ENCODE measurements around the gene FOXP1. TPM values are rescaled to one million over a fixed set of nuclear protein-coding genes. Genes with fewer than 3 reads are reported as not detected.

Gene FOXP1
- total RNA-seq, 1 experiment from 2014 or later, result 2.9 TPM

DNA sequence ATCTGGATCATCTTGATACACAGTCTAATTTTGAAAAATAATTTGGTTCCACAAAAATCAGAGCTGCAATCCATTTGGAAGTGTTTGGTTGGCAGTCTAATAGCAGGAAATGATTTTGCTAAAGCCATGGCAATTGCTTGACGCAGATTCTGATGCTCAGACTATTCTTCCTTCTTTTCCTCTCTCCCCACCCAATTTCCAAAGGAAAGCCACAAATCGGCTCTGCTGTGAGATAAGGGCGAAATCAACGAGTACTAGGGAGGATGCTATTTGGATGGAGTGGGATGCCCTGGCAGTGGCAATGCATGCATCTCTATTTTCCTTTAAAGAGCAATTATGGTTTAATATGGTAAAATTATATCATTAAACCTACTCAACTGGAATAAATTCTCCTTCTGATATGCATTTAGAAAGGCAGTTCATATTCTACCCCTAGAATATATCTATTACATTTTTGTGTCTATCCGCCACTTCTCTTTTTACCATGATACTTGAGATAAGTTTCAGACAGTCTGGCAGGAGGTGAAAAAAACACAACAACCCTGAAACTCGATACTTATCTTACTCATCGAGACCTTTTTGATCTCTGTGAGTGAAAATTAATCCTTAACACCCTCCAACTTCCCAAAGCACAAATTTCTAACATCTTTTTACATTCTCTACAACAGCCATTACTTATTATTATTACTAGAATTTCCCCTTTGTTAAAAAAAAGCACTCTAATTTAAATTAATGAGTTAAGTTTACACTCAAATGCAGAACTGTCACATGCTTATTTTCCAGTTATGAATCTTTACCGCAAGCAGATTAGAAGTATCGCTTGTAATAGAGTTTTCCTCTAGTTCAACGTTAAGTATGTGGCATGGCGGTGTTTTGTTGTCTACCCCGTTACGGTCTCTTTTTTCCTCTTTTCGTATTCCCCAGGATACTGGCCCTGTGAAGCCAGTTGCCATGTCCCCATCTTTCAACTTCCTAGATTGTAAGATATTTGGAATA, 433.3 kb downstream of the FOXP1 start:
- Histone ChIP-seq H3K36me3 (ENCODE audit: control insufficient read depth, insufficient read depth, low read length) (no peaks in the 10 kb centered on the region), H3K4me1 (ENCODE audit: control insufficient read depth, insufficient read depth, low read length) (no peaks in the 10 kb centered on the region), H3K9me3 (ENCODE audit: control insufficient read depth, insufficient read depth, low read depth, low read length) (no peaks in the 10 kb centered on the region), H3K4me3 (ENCODE audit: low read depth in 2 of 2, low read length in 2 of 2) (no peak overlapping the region), H3K27me3 (ENCODE audit: control insufficient read depth, insufficient read depth, low read length) (no peaks in the 10 kb centered on the region), H3K27ac (ENCODE audit: low read length) (no peak overlapping the region)
- ChIA-PET POLR2A (no interaction called here), CTCF (no interaction called here)
- no peak for TF ChIP-seq POLR2AphosphoS5 (IDR thresholded peaks at IDR 0.05; ENCODE audit: low read depth, low read length)
- TF ChIP-seq, protein P1, sequence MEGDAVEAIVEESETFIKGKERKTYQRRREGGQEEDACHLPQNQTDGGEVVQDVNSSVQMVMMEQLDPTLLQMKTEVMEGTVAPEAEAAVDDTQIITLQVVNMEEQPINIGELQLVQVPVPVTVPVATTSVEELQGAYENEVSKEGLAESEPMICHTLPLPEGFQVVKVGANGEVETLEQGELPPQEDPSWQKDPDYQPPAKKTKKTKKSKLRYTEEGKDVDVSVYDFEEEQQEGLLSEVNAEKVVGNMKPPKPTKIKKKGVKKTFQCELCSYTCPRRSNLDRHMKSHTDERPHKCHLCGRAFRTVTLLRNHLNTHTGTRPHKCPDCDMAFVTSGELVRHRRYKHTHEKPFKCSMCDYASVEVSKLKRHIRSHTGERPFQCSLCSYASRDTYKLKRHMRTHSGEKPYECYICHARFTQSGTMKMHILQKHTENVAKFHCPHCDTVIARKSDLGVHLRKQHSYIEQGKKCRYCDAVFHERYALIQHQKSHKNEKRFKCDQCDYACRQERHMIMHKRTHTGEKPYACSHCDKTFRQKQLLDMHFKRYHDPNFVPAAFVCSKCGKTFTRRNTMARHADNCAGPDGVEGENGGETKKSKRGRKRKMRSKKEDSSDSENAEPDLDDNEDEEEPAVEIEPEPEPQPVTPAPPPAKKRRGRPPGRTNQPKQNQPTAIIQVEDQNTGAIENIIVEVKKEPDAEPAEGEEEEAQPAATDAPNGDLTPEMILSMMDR (IDR thresholded peaks at IDR 0.05), result no peak
- no peak for TF ChIP-seq SIN3A (IDR thresholded peaks at IDR 0.05; ENCODE audit: borderline replicate concordance, insufficient read depth, low read depth, low read length)
- TF ChIP-seq, protein P2, sequence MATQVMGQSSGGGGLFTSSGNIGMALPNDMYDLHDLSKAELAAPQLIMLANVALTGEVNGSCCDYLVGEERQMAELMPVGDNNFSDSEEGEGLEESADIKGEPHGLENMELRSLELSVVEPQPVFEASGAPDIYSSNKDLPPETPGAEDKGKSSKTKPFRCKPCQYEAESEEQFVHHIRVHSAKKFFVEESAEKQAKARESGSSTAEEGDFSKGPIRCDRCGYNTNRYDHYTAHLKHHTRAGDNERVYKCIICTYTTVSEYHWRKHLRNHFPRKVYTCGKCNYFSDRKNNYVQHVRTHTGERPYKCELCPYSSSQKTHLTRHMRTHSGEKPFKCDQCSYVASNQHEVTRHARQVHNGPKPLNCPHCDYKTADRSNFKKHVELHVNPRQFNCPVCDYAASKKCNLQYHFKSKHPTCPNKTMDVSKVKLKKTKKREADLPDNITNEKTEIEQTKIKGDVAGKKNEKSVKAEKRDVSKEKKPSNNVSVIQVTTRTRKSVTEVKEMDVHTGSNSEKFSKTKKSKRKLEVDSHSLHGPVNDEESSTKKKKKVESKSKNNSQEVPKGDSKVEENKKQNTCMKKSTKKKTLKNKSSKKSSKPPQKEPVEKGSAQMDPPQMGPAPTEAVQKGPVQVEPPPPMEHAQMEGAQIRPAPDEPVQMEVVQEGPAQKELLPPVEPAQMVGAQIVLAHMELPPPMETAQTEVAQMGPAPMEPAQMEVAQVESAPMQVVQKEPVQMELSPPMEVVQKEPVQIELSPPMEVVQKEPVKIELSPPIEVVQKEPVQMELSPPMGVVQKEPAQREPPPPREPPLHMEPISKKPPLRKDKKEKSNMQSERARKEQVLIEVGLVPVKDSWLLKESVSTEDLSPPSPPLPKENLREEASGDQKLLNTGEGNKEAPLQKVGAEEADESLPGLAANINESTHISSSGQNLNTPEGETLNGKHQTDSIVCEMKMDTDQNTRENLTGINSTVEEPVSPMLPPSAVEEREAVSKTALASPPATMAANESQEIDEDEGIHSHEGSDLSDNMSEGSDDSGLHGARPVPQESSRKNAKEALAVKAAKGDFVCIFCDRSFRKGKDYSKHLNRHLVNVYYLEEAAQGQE (IDR thresholded peaks at IDR 0.05; ENCODE audit: insufficient read depth in 1 of 2, low read depth in 2 of 2, low read length in 1 of 2), result no peak
- TF ChIP-seq TCF7L2 (IDR thresholded peaks at IDR 0.05; ENCODE audit: low read depth, low read length), result no peak
- in situ Hi-C loops (cut with HindIII; ENCODE audit: low pct_unique_long_range_greater_than_20kb, low sequenced_read_pairs) (no loop called here), intact Hi-C loops (cut with micrococcal nuclease; ENCODE audit: unreplicated experiment) (no loop called here)
- ATAC-seq, result no peak
- BruUV-seq (replicated peaks), result no TSS peak
- DNase-seq (ENCODE audit: low read depth, low spot score), result no peak

DNA sequence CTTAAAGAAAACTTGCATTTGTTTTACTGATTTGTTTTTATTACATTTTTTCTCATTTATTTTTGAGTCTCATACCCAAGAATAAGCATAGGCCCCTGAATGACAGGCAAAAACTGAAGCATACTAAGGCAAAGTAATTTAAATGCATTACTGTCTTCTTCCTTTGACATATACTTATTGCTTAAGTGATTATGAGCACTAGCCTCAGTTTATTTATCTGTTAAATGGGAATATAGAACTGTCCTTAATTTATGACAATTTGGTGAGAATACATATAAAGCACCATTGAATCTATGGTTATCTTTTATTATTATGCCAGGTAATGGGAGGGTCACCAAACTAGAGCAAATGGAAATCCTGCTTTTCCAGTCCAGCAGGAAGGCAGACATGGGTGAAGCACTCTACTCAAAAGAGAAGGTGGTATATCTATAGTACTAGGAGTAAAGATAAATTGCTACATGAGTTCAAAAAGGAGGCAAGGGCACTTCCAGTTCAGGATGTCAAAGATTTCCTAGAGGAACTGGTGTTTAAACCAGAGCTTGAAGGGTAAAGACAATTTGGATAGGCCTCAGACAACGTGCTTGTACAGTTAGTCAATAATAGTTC, 435.0 kb downstream of the FOXP1 start:
- ChIA-PET POLR2A (no interaction called here), CTCF (no interaction called here)
- Histone ChIP-seq H3K36me3 (ENCODE audit: control insufficient read depth, insufficient read depth, low read length) (no peaks in the 10 kb centered on the region), H3K27me3 (ENCODE audit: control insufficient read depth, insufficient read depth, low read length) (no peaks in the 10 kb centered on the region), H3K9me3 (ENCODE audit: control insufficient read depth, insufficient read depth, low read depth, low read length) (no peaks in the 10 kb centered on the region), H3K4me3 (ENCODE audit: low read depth in 2 of 2, low read length in 2 of 2) (no peak overlapping the region), H3K4me1 (ENCODE audit: control insufficient read depth, insufficient read depth, low read length) (no peaks in the 10 kb centered on the region), H3K27ac (ENCODE audit: low read length) (no peak overlapping the region)
- in situ Hi-C loops (cut with HindIII; ENCODE audit: low pct_unique_long_range_greater_than_20kb, low sequenced_read_pairs) (no loop called here), intact Hi-C loops (cut with micrococcal nuclease; ENCODE audit: unreplicated experiment) (no loop called here)
- no peak for DNase-seq (ENCODE audit: low read depth, low spot score)
- TF ChIP-seq, protein P2 (IDR thresholded peaks at IDR 0.05; ENCODE audit: insufficient read depth in 1 of 2, low read depth in 2 of 2, low read length in 1 of 2), result no peak
- TF ChIP-seq TCF7L2 (IDR thresholded peaks at IDR 0.05; ENCODE audit: low read depth, low read length), result no peak
- TF ChIP-seq POLR2AphosphoS5 (IDR thresholded peaks at IDR 0.05; ENCODE audit: low read depth, low read length), result no peak
- TF ChIP-seq, protein P1 (IDR thresholded peaks at IDR 0.05), result no peak
- no peak for TF ChIP-seq SIN3A (IDR thresholded peaks at IDR 0.05; ENCODE audit: borderline replicate concordance, insufficient read depth, low read depth, low read length)
- no peak for ATAC-seq
- no TSS peak for BruUV-seq (replicated peaks)

All from Panc1 (cell line).